ENCODE results near the gene CYP2E1.
"Not testable (repeated sequence)": the region's sequence is repeated elsewhere in the genome, so short reads cannot be mapped to it uniquely, and the experiment has no call there.

CYP2E1 gene

GRCh38 chr10:133526957-133527588 lies at the start of gene CYP2E1:
Gene CYP2E1, plus strand, starts transcription at chr10:133527363. Its CDS starts 33 bp downstream, at chr10:133527396.
- no peak for FAIRE-seq

GRCh38 chr10:133481086-133481643 lies 46.0 kb upstream of the CYP2E1 start:
- FAIRE-seq: no peak

GRCh38 chr10:133481657-133482056 lies 45.5 kb upstream of the CYP2E1 start:
- no peak for FAIRE-seq

- no peak for FAIRE-seq
These were observed 42.3 kb upstream of the CYP2E1 start for GRCh38 chr10:133484818-133485217.

- no peak for FAIRE-seq
These were observed 40.1 kb upstream of the CYP2E1 start for GRCh38 chr10:133487085-133487484.

- FAIRE-seq: no peak
These were observed 38.8 kb upstream of the CYP2E1 start for GRCh38 chr10:133488354-133488753.

GRCh38 chr10:133489816-133490588 lies 37.2 kb upstream of the CYP2E1 start:
- no peak for FAIRE-seq

GRCh38 chr10:133493562-133493961 lies 33.6 kb upstream of the CYP2E1 start:
- FAIRE-seq: not testable (repeated sequence)

- not testable (repeated sequence) for FAIRE-seq
These were observed 29.8 kb upstream of the CYP2E1 start for GRCh38 chr10:133497363-133497762.

GRCh38 chr10:133499176-133499575 lies 28.0 kb upstream of the CYP2E1 start:
- not testable (repeated sequence) for FAIRE-seq

- FAIRE-seq: not testable (repeated sequence)
These were observed 26.3 kb upstream of the CYP2E1 start for GRCh38 chr10:133500897-133501296.

GRCh38 chr10:133509700-133510099 lies 17.5 kb upstream of the CYP2E1 start:
- FAIRE-seq: no peak

GRCh38 chr10:133511408-133511807 lies 15.8 kb upstream of the CYP2E1 start:
- FAIRE-seq: no peak

GRCh38 chr10:133511907-133512528 lies 15.1 kb upstream of the CYP2E1 start:
- peak; percentile 71 for FAIRE-seq

GRCh38 chr10:133515471-133515870 lies 11.7 kb upstream of the CYP2E1 start:
- FAIRE-seq: no peak

GRCh38 chr10:133516057-133516456 lies 11.1 kb upstream of the CYP2E1 start:
- FAIRE-seq: no peak

- not testable (repeated sequence) for FAIRE-seq
These were observed 8.6 kb upstream of the CYP2E1 start for GRCh38 chr10:133518517-133518916.

- no peak for FAIRE-seq
These were observed 6.9 kb upstream of the CYP2E1 start for GRCh38 chr10:133520193-133520738.

GRCh38 chr10:133523631-133524203 lies 3.4 kb upstream of the CYP2E1 start:
- FAIRE-seq: no peak

GRCh38 chr10:133525444-133525843 lies 1.7 kb upstream of the CYP2E1 start:
- no peak for FAIRE-seq

- FAIRE-seq: no peak
These were observed 658 bp downstream of the CYP2E1 start for GRCh38 chr10:133527771-133528271.

GRCh38 chr10:133528296-133528844 lies 1.2 kb downstream of the CYP2E1 start:
- FAIRE-seq: no peak
